Retina (tissue), 1 donor: Measurements from ENCODE around the gene NEO1.
"Not testable (repeated sequence)": the region's sequence is repeated elsewhere in the genome, so short reads cannot be mapped to it uniquely, and the experiment has no call there.

ENCODE experiments used
- DNase-seq: peaks from one replicate; pipeline ENCODE4 v3.0.0-alpha.2; 2016

The NEO1 gene

GRCh38 chr15:73210630-73211029, 158.4 kb downstream of the NEO1 start:
- no peak for DNase-seq

GRCh38 chr15:73212424-73212823, 160.2 kb downstream of the NEO1 start:
- no peak for DNase-seq

- DNase-seq, result not testable (repeated sequence)
Measured at GRCh38 chr15:73221450-73221849, 169.2 kb downstream of the NEO1 start.

GRCh38 chr15:73225358-73226015, 173.2 kb downstream of the NEO1 start:
- no peak for DNase-seq

DNA sequence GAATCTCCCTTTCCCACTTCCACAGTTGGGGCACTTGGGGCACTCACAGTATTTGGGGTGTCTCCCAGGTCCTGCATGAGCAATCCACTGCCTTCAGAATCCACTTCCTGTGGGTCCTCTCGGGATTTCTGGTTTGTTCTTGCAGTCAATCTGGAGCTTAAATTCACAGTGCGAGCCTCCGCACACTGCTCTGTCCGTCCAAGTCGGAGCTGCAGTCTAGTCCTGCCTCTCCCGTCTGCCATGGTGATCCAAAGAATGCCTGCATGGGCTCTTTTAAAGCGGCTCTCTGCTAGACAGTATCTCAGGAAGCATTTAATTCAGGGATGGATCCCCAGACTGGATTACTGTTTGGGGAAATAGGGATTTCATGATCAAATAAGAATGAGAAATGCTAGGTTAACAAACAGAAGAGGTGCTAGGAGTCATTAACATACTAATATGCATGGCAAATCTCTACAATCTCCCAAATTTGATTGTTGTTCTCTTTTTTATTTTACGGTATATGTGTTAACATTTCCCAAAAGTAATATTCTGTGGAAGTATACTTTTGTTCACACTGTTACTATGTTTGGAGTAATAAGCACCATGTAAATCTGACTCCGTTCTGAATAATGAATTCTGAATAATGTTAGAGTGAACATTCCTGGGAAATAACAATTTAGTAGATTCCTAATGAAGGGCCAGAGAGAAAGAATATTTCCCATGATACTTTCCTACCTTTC, 174.0 kb downstream of the NEO1 start:
- no peak for DNase-seq

GRCh38 chr15:73227433-73228056, 175.3 kb downstream of the NEO1 start:
- DNase-seq, result no peak

- no peak for DNase-seq
Measured at GRCh38 chr15:73228128-73228646, 175.9 kb downstream of the NEO1 start.

DNA sequence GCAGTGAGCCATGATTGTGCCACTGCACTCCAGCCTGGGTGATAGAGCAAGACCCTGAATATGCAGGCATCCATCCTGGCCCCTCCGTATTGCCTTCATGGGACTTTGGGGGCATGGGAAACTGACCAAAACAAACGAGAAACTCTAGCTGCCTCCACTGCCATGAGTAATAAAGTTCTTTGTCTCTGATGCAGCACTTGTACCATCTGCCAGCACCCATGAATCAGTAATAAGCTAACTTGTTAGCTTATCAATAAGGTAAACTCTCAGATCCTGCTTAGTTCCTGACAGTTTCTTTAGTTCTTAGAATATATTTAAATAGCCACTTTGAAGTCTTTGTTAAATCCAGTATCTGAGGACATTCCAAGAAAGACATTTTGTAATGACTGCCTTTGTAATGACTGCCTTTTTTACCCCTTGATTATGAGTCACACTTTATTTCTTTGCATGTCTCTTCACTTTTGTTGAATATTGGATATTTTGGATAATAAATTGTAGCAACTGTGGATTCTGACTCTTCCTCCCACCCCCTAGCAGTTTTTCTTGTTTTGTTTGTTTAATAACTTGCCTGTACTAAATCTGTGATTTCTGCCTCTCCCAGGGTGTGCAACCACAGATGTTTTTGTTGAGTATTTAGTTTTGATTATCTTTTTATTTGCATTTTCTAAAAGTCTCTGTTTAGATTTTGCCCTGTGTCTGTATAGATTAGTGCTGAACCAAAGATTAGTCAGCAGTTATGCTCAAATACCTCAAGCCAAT, 179.6 kb downstream of the NEO1 start:
- DNase-seq, result no peak

- no peak for DNase-seq
Measured at GRCh38 chr15:73232776-73233175, 180.5 kb downstream of the NEO1 start.

DNA sequence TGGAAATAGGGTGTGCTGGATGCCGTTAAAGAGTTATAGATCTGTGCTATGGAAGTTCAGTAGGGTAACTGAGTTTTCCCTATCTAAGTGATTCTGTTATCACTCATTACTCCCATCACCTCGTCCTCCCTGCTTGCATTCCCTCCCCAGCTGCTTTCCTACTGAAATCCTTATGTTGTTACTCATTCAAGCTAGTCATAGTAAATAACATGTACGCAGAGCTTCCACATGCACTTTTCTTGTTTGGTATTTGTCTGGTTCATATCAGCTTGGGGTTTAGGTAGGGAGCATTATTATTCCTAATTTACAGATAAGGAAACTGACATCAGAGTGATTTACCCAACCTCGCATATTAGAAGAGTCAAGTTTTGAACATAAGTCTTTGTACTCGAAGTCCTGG, 181.4 kb downstream of the NEO1 start:
- no peak for DNase-seq

- DNase-seq, result no peak
Measured at GRCh38 chr15:73237910-73238309, 185.6 kb downstream of the NEO1 start.

GRCh38 chr15:73239564-73240215, 187.4 kb downstream of the NEO1 start:
- no peak for DNase-seq

GRCh38 chr15:73240866-73241499, 188.7 kb downstream of the NEO1 start:
- peak; percentile 50 for DNase-seq

GRCh38 chr15:73244333-73244732, 192.1 kb downstream of the NEO1 start:
- DNase-seq, result no peak

DNA sequence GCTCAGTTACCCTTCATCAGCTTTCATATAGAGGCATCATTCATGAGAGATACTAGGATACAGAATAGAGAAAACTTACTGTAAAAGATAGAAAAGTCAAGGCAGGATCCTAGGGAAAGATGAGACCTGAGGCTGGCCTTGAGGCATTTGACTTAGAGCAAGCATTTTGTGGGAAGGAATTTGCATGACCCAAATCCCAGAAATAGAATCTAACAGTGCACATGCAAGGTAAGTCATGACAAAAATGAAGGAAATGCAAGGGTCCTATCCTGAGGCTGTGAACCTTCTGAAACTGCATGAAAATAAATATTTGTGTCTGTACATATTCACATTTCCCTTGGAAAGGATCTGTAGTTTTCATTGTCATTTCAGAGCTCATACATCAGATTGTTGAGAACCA, 194.2 kb downstream of the NEO1 start:
- no peak for DNase-seq

GRCh38 chr15:73246898-73247297, 194.6 kb downstream of the NEO1 start:
- no peak for DNase-seq

DNA sequence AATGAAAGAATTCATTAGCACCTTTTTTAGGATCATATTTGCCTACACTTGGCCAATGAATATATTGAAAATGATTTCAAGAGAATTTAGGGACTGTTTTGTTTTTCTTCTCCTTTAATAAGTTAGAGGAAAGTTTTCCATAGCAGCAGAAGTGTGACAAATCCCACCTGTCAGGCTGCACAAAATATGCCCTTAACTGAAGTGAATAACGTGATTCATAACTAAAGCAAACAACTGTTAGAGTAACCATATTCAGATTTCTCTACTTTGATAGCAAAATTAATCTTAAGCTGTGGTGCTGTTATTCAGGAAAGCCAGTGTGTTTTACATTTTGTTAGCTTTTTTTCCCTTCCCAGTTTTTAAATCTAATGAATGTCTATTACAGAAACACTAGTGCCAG, 195.1 kb downstream of the NEO1 start:
- no peak for DNase-seq

DNA sequence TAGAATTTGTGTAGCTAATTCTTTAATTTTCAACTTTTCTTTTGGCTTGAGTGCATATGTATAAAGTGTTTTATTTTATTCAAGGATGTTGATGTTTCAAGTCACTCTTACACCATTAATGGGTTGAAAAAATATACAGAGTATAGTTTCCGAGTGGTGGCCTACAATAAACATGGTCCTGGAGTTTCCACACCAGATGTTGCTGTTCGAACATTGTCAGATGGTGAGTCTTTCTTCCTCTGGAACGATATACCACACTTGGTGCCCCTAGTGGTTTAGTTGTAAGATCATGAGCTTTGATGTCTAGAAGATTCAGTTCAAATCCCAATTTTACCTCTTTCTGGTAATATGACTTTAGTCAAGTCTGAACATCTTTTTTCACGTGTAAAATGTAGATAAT, 197.2 kb downstream of the NEO1 start:
- no peak for DNase-seq

DNA sequence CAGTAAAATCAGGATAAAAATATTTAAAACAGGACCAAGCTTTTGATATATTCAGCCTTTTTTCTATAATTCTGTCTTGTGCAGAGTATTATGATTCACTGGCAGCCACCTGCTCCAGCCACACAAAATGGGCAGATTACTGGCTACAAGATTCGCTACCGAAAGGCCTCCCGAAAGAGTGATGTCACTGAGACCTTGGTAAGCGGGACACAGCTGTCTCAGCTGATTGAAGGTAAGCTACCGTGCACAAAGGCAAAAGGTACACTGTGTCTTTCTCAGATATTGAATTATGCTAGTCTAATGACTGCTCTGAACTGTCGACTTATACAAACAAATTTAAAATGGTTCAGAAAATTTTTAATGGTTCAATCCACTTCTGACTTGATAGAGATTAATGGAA, 202.3 kb downstream of the NEO1 start:
- no peak for DNase-seq

GRCh38 chr15:73258271-73259108, 206.2 kb downstream of the NEO1 start:
- no peak for DNase-seq

- no peak for DNase-seq
Measured at GRCh38 chr15:73264881-73265280, 212.6 kb downstream of the NEO1 start.
